GM12801 (cell line): ENCODE results near the gene RAI14.

Experiments
- TF ChIP-seq, protein P1 (sequence below): IDR thresholded peaks from one replicate; pipeline ENCODE4 v1.5.1; 2011; ENCODE audit warnings: control low read depth; ENCODE audit not compliant: insufficient read length; ENCODE audit errors: extremely low read depth

Gene RAI14

GRCh38 chr5:34866989-34867471 is 210.9 kb downstream of the RAI14 start:
- TF ChIP-seq, protein P1, sequence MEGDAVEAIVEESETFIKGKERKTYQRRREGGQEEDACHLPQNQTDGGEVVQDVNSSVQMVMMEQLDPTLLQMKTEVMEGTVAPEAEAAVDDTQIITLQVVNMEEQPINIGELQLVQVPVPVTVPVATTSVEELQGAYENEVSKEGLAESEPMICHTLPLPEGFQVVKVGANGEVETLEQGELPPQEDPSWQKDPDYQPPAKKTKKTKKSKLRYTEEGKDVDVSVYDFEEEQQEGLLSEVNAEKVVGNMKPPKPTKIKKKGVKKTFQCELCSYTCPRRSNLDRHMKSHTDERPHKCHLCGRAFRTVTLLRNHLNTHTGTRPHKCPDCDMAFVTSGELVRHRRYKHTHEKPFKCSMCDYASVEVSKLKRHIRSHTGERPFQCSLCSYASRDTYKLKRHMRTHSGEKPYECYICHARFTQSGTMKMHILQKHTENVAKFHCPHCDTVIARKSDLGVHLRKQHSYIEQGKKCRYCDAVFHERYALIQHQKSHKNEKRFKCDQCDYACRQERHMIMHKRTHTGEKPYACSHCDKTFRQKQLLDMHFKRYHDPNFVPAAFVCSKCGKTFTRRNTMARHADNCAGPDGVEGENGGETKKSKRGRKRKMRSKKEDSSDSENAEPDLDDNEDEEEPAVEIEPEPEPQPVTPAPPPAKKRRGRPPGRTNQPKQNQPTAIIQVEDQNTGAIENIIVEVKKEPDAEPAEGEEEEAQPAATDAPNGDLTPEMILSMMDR, result no peak

DNA sequence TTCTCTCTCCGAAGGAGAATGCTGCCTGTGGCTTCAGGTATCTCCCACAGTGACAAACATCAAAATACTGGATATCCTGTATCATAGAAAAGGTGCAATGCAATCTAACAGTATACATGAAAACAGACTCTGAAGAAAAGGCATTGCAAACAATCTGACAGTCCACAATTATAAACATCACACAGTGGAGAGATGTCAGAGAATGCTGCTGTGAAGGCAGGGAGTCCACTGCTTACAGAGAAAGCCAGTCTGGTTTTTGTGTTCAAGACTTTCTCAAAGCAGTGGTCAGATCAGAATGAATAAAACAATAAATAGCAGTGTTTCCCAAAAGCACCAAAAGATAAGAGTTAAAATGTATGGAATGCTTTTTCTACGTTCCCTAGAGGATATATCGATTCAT is 211.5 kb downstream of the RAI14 start:
- TF ChIP-seq, protein P1, result no peak

DNA sequence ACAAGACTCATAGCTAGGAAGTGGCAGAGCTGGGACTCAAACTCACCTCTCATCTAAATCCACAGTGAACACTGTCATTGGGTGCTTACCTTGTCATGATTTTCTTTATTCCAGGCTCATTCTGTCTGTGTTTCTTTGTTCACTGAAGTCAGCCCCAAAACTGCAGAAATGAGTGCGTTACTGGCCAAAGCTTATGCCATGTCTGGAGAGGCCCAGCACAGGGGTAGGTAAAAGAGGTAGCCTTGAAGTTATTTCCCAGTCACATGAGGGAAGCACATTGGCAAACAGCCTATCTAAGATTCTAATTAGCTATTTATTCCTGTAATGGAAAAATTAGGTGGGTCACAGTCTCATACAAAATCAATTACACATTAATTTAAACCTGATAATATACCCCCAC is 212.7 kb downstream of the RAI14 start:
- TF ChIP-seq, protein P1, result no peak

DNA sequence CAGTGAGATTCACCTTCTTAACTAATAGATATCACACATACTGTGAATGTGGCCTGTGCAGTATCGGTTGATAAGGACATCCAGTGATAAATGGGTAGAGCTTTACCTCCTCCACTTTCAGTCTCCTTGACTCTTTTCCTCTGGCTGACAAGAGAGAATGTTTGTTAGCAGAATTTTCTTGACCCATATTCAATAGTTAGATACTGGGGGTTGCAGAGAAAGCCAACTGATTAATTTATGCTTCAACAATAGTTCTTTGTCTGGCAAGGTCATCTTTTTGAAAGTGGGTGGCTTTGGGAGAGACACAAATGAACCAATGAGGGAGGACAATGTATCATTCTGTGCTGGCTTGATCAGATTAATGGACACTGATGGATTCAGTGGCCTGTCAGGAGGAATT is 213.1 kb downstream of the RAI14 start:
- TF ChIP-seq, protein P1, result no peak

- TF ChIP-seq, protein P1, result no peak
Observed at GRCh38 chr5:34870382-34870781, 214.3 kb downstream of the RAI14 start.

DNA sequence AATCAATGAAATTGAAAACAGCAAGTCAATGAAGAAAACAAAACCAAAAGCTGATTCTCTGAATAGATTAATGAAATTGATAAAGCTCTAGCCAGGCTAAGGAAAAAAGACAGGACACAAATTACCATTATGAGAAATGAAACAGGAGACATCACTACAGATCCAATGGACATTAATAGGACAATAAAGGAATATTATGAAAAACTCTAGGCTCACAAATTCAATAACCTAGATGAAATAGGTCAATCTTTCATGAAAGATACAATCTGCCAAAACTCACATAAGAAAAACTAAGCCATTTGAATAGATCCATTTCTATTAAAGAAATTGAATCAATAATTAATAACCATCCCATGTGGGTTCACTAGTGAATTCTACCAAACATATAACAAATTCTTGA is 220.1 kb downstream of the RAI14 start:
- TF ChIP-seq, protein P1, result no peak

DNA sequence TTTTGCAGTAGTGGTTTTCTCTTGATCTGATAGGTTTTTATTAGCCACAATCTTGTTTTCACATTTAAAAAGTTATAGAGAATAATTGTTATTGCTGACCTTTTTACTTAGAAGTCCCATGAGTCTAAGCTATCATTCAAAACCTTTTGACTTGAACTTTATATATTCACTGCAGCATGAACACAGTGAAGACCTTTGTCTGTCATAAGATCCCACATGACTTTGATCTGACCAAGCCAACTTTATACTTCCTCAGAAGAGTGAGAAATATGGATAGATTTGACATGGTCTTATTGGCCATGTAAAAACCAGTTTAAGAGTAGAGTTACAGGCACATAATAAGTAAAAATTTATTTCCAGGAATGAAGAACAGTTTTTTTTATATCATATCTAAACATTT is 225.1 kb downstream of the RAI14 start:
- TF ChIP-seq, protein P1, result no peak
